Left ventricle myocardium inferior (tissue), 1 donor: ENCODE measurements around the gene ATP5MC3. TPM values are rescaled to one million over a fixed set of nuclear protein-coding genes. Genes with fewer than 3 reads are reported as not detected.
A peak's percentile ranks its signal among the peaks of the same experiment; 100 is the strongest.
"Not testable (repeated sequence)": the region's sequence is repeated elsewhere in the genome, so short reads cannot be mapped to it uniquely, and the experiment has no call there.

Experiments
- DNase-seq: peaks from one replicate; pipeline ENCODE4 v3.0.0-alpha.2; 2020
- H3K27ac ChIP-seq: fragments of 200-600 bp; replicated peaks from 2 replicates; pipeline ENCODE4 v1.8.0; 2021
- H3K27me3 ChIP-seq: fragments of 200-600 bp; 2 replicates; pipeline ENCODE4 v1.8.0; 2021; ENCODE audit warnings: low read depth
- H3K36me3 ChIP-seq: fragments of 200-600 bp; 2 replicates; pipeline ENCODE4 v1.8.0; 2021
- H3K4me1 ChIP-seq: fragments of 200-600 bp; 2 replicates; pipeline ENCODE4 v1.8.0; 2021
- H3K4me3 ChIP-seq: fragments of 200-600 bp; 2 replicates; pipeline ENCODE4 v1.8.0; 2021; ENCODE audit warnings: mild to moderate bottlenecking, moderate library complexity
- H3K9me3 ChIP-seq: fragments of 200-600 bp; replicated peaks from 2 replicates; pipeline ENCODE4 v1.8.0; 2021
- intact Hi-C: fragments of 100-400 bp; cut with micrococcal nuclease; formaldehyde crosslinking; loops from one replicate; pipeline ENCODE4 v1.11.0; 2022
- long read RNA-seq: library from polyadenylated mRNA; unstranded; transcript quantifications from one replicate; pipeline ENCODE4 v2.0.0, GENCODE V29; 2021
- total RNA-seq: library from RNA; stranded (reverse); fragmentation: NEBNext Ultra II Directional; extraction: Animal tissue kit (Norgen Biotek cat#: 25700); gene quantifications from one replicate; pipeline ENCODE4 v1.2.1, GENCODE V29; 2021
- TF ChIP-seq, protein P1 (sequence below): fragments of 200-600 bp; IDR thresholded peaks from 2 replicates; pipeline ENCODE4 v1.8.0; 2021; ENCODE audit warnings: antibody characterized with exemption, mild to moderate bottlenecking, borderline replicate concordance
- donor health status: DM: no; HTN: yes; CAD: no; lungs with severe emphysema.

Gene ATP5MC3
- total RNA-seq: 1,059 TPM
- long read RNA-seq, full-length matches to known transcripts: 668 of 695 reads
- long read RNA-seq, partial matches to known transcripts: 8 of 695 reads
- long read RNA-seq, other reads (novel, unspliced or antisense): 19 of 695 reads

DNA sequence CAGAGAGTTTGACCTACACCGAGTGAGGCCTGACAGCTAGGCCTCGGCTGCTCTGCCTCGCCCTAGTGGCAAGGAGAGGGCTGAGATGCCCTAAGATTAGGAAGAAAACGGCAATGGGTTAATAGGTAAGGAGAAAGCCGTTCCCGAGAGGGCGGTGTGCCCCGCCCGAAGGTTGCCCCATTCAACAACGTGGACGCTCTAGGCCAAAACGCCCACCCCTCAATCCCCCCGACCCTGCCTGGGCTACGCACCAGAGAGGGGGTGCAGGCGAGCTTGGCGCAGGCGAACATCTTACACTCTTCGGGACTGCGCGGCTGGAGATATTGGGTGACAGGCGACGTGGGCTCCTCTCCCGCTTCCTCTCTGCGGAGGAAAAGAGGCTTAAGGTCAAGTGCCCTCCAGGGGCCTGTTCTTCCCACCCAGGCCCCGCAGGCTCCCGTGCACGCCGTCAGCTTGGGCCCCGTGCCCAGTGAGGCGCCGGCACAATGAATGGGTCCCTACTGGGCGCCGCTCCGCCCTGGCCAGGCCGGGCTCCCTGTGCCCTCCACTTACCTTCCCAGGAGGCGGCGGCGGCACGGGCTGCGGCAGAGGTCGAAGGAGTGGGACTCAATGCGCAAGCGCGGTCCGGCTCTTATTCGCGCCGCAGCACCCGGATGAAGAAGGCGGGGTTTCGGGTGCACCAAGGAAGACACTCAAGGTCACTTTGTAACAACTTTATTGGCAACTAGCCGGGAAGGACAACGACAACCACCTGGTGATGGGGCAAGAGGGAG lies at the start of gene ATP5MC3:
Gene ATP5MC3 (minus strand): TSS at position 607 of the 773 bp plus-strand sequence. CDS start 317 bp downstream, at position 290.
- TF ChIP-seq, protein P1, sequence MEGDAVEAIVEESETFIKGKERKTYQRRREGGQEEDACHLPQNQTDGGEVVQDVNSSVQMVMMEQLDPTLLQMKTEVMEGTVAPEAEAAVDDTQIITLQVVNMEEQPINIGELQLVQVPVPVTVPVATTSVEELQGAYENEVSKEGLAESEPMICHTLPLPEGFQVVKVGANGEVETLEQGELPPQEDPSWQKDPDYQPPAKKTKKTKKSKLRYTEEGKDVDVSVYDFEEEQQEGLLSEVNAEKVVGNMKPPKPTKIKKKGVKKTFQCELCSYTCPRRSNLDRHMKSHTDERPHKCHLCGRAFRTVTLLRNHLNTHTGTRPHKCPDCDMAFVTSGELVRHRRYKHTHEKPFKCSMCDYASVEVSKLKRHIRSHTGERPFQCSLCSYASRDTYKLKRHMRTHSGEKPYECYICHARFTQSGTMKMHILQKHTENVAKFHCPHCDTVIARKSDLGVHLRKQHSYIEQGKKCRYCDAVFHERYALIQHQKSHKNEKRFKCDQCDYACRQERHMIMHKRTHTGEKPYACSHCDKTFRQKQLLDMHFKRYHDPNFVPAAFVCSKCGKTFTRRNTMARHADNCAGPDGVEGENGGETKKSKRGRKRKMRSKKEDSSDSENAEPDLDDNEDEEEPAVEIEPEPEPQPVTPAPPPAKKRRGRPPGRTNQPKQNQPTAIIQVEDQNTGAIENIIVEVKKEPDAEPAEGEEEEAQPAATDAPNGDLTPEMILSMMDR: peak; percentile 33
- peaks cover 56% of the 10 kb centered on the region for H3K4me1 ChIP-seq
- H3K36me3 ChIP-seq: peaks cover 40% of the 10 kb centered on the region
- peak within 1 kb of the TSS; percentile 89 for H3K4me3 ChIP-seq
- DNase-seq: peak; percentile 95
- intact Hi-C loops: no loop called here
- H3K27ac ChIP-seq: peak within 1 kb of the TSS; percentile 98
- H3K27me3 ChIP-seq: no peaks in the 10 kb centered on the region
- H3K9me3 ChIP-seq: no peaks in the 10 kb centered on the region

DNA sequence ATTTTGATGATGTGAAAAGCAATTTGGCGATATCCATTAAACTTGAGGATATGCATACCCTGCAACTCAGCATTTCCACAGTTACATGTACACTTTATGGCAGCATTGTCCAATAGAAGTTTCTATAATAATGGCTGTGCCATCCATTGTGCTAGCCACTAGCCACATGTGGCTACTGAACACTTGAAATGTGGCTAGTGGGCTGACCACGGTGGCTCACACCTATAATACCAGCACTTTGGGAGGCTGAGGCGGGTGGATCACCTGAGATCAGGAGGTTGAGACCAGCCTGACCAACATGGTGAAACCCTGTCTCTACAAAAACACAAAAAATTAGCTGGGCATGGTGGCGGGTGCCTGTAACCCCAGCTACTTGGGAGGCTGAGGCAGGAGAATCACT lies 47.1 kb upstream of the ATP5MC3 start:
- H3K36me3 ChIP-seq, H3K4me1 ChIP-seq, H3K27ac ChIP-seq, DNase-seq, H3K9me3 ChIP-seq, intact Hi-C loops, H3K4me3 ChIP-seq: not testable (repeated sequence)
- peaks cover 24% of the 10 kb centered on the region for H3K27me3 ChIP-seq

DNA sequence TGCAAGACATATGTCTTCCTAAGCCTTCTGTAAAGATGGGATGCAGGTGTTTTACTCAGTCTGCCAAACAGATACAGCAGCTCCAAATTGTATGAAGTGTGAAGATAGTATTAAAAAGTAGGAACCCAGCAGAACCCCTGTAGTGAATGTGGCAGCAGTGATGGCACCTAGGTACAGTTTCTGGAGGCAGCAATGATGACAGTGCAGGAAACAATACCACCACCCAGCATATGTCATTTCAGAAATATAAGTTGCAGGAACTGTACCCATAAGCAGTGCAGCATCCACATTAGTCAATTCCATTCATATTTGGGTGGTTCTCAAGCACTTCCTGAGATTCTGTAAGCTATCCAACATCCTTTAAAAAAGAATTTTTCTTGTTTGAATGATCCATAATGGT lies 46.7 kb upstream of the ATP5MC3 start:
- Histone ChIP-seq H3K4me1 (no peaks in the 10 kb centered on the region), H3K27me3 (peaks cover 26% of the 10 kb centered on the region), H3K4me3 (no peak overlapping the region), H3K36me3 (no peaks in the 10 kb centered on the region), H3K9me3 (no peaks in the 10 kb centered on the region), H3K27ac (no peak overlapping the region)
- no peak for DNase-seq
- TF ChIP-seq, protein P1: no peak
- intact Hi-C loops: no loop called here

DNA sequence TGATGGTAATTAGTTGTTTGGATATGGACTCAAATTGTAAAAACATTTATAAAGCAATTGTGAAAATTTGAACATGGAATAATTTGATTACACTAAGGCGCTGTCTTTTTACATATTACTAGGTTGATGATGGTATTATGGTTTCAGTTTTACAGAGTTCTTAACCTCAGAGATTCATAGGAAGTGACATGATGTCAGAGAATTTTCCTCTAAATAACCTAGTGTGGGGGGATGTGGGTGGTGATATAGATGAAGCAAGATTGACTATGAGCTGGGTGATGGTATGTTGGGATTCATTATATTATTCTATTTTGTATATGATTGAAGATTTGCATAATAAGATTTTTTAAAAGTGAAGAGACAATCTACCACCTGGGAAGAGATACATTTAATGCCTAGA lies 45.9 kb upstream of the ATP5MC3 start:
- Histone ChIP-seq H3K9me3 (no peaks in the 10 kb centered on the region), H3K27ac (no peak overlapping the region), H3K4me1 (no peaks in the 10 kb centered on the region), H3K4me3 (no peak overlapping the region), H3K36me3 (no peaks in the 10 kb centered on the region), H3K27me3 (peaks cover 26% of the 10 kb centered on the region)
- TF ChIP-seq, protein P1: no peak
- intact Hi-C loops: no loop called here
- DNase-seq: no peak

DNA sequence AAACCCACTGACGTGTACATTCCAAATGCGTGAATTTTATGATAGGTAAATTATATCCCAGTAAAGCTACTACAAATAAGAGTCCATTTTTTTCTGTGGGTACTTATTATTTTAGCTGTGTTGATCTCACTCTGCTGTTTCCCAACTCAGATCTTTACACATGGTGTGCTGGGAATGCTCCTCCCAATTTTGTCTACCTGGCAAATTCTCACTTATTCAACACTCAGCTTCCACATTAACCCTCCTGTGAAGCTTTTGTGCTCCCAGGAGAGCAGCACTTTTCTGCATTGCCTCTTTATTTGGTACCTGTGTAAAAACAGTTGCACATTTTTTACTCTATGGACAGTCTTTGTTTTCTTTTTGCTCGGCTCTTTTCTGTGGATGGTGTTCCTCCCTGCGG lies 38.6 kb upstream of the ATP5MC3 start:
- no peak for DNase-seq
- TF ChIP-seq, protein P1: no peak
- Histone ChIP-seq H3K27ac (no peak overlapping the region), H3K4me1 (no peaks in the 10 kb centered on the region), H3K27me3 (peaks cover 10% of the 10 kb centered on the region), H3K4me3 (no peak overlapping the region), H3K9me3 (no peaks in the 10 kb centered on the region), H3K36me3 (no peaks in the 10 kb centered on the region)
- intact Hi-C loops: no loop called here

DNA sequence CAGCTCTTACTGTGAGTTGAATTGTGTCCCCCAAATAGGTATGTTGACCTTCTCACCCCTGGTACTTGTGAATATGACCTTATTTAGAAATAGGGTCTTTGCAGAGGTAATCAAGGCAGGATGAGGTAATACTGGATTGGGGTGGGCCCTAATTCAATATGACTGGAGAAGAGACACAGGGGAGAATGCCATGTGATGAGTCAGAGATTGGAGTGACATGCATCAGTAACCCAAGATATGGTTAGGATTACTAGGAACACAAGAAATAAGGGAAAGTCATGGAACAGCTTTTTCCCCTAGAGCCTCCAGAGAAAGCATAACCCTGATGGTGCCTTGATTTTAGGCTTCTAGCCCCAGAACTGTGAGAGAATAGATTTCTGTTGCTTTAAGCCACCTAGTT lies 37.0 kb upstream of the ATP5MC3 start:
- TF ChIP-seq, protein P1: no peak
- Histone ChIP-seq H3K27ac (no peak overlapping the region), H3K36me3 (no peaks in the 10 kb centered on the region), H3K9me3 (no peaks in the 10 kb centered on the region), H3K27me3 (peaks cover 2% of the 10 kb centered on the region), H3K4me1 (no peaks in the 10 kb centered on the region), H3K4me3 (no peak overlapping the region)
- no peak for DNase-seq
- intact Hi-C loops: no loop called here
